Transverse colon (tissue), 4 donors: ENCODE measurements around the gene BOK. TPM values are rescaled to one million over a fixed set of nuclear protein-coding genes. Genes with fewer than 3 reads are reported as not detected.

ENCODE experiments used
- DNase-seq: peaks from one replicate; pipeline ENCODE4 v3.0.0-alpha.2; 2019
- H3K27ac ChIP-seq, 4 donors: fragments of 200-600 bp; sonication (generic); 2 replicates each; pipeline ENCODE4 v1.5.1; 2016 to 2018; ENCODE audit warnings: inconsistent platforms in 4 of 4
- H3K27me3 ChIP-seq: fragments of 200-600 bp; sonication (generic); 2 replicates; pipeline ENCODE4 v1.5.1; 2017; ENCODE audit warnings: inconsistent platforms
- H3K36me3 ChIP-seq, 4 donors: fragments of 200-600 bp; sonication (generic); 2 replicates each; pipeline ENCODE4 v1.5.1; 2017 to 2019; ENCODE audit warnings: inconsistent platforms in 4 of 4
- H3K4me1 ChIP-seq, 4 donors: fragments of 200-600 bp; sonication (generic); 2 replicates each; pipeline ENCODE4 v1.5.1; 2017 to 2020; ENCODE audit warnings: inconsistent platforms in 4 of 4
- H3K4me3 ChIP-seq, 4 donors: fragments of 200-600 bp; sonication (generic); 1 replicate in 1 of 4; 2 replicates in 3 of 4; pipeline versions ENCODE4 v1.5.1 to v1.6.1; 2017 to 2019; ENCODE audit warnings: inconsistent platforms in 4 of 4
- H3K9me3 ChIP-seq, 2 donors: fragments of 200-600 bp; sonication (generic); 2 replicates each; pipeline ENCODE4 v1.5.1; 2017 to 2019; ENCODE audit warnings: inconsistent platforms in 2 of 2
- EP300 ChIP-seq: sonication (generic); formaldehyde crosslinking; IDR thresholded peaks from one replicate; pipeline ENCODE4 v1.6.1; 2017; ENCODE audit warnings: antibody characterized with exemption, low read depth
- POLR2A ChIP-seq: fragments of 450-650 bp; IDR thresholded peaks from one replicate; pipeline ENCODE4 v1.6.1; 2016; ENCODE audit warnings: antibody characterized with exemption, mild to moderate bottlenecking, moderate library complexity
- POLR2AphosphoS5 ChIP-seq, 3 donors: sonication (generic); formaldehyde crosslinking; IDR thresholded peaks; one replicate each; pipeline ENCODE4 v1.6.1; 2016; ENCODE audit warnings: antibody characterized with exemption in 3 of 3
- WGBS, 2 donors: methylation state at CpG; one replicate each; pipeline ENCODE4 v1.1.5; 2018; ENCODE audit warnings: low coverage in 1 of 2; 5-methylcytosine and 5-hydroxymethylcytosine counted together
- in situ Hi-C, 4 donors: fragments of 200-750 bp; cut with MboI; loops; one replicate each; pipeline versions ENCODE4 v1.15.0 to v1.15.1; 2017; ENCODE audit warnings: low sequenced_read_pairs in 3 of 4, low pct_ligation_motif_present in 1 of 4, low pct_unique_long_range_greater_than_20kb in 1 of 4
- intact Hi-C: fragments of 100-400 bp; cut with DNase I; formaldehyde crosslinking; loops from one replicate; pipeline ENCODE4 v1.15.1; 2023; ENCODE audit warnings: low total_unique reads
- total RNA-seq, 4 donors: library from RNA; depleted of rRNA; stranded (reverse); fragments of >200 nt; gene quantifications; one replicate each; pipeline ENCODE4 v1.1.0, GENCODE V29; 2016
- TF ChIP-seq, protein P1 (sequence below), 5 experiments: fragments of 200-600 bp in 3 of 5; fragments of 450-650 bp in 2 of 5; sonication (generic) in 3 of 5; IDR thresholded peaks; 1 replicate in 2 of 5; 2 replicates in 3 of 5; pipeline ENCODE4 v1.5.1; 2016 to 2017; ENCODE audit warnings: antibody characterized with exemption in 5 of 5, inconsistent platforms in 3 of 5, mild to moderate bottlenecking in 2 of 5, moderate library complexity in 1 of 5

BOK gene
- total RNA-seq, 4 donors from 2014 or later, result 21.0 to 84.2 (median 24.4) TPM

DNA sequence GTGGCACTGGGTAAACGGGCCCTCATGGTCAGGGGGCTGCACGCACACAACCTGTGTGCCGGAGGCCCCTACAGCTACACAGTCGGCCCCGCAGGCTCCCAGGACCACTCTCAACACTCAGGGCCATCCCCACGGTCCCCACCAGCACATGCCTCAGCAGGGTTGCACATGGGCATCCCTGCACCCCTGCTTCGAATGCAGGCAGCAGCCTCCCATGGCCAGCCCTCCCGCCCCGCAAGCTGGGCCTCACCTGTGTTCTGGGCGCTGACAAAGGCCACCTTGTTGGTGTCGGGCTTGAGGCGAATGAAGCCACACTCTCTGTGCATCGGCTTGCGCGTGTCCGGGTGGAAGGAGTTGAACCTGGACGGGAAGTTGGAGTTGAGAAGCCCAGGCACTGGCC, 44.2 kb downstream of the BOK start:
- Histone ChIP-seq H3K4me1 (no peaks in the 10 kb centered on the region), H3K9me3 (no peaks in the 10 kb centered on the region), H3K27ac (no peak overlapping the region), H3K27me3 (no peaks in the 10 kb centered on the region), H3K4me3 (no peak overlapping the region), H3K36me3 (peaks cover 0 to 54% (median 9%) of the 10 kb centered on the region in 4 donors)
- in situ Hi-C loops (no loop called here), intact Hi-C loops (no loop called here)
- DNase-seq, result no peak
- WGBS, 2 donors, result 94% methylated on average over 17 of the region's 17 CpGs; no CpG with 5 or more reads in 1 of the 2 donors
- no peak for TF ChIP-seq POLR2A
- no peak for TF ChIP-seq EP300
- TF ChIP-seq, protein P1, sequence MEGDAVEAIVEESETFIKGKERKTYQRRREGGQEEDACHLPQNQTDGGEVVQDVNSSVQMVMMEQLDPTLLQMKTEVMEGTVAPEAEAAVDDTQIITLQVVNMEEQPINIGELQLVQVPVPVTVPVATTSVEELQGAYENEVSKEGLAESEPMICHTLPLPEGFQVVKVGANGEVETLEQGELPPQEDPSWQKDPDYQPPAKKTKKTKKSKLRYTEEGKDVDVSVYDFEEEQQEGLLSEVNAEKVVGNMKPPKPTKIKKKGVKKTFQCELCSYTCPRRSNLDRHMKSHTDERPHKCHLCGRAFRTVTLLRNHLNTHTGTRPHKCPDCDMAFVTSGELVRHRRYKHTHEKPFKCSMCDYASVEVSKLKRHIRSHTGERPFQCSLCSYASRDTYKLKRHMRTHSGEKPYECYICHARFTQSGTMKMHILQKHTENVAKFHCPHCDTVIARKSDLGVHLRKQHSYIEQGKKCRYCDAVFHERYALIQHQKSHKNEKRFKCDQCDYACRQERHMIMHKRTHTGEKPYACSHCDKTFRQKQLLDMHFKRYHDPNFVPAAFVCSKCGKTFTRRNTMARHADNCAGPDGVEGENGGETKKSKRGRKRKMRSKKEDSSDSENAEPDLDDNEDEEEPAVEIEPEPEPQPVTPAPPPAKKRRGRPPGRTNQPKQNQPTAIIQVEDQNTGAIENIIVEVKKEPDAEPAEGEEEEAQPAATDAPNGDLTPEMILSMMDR (IDR thresholded peaks at IDR 0.05), result no peak
- TF ChIP-seq POLR2AphosphoS5 (IDR thresholded peaks at IDR 0.05), result no peak

DNA sequence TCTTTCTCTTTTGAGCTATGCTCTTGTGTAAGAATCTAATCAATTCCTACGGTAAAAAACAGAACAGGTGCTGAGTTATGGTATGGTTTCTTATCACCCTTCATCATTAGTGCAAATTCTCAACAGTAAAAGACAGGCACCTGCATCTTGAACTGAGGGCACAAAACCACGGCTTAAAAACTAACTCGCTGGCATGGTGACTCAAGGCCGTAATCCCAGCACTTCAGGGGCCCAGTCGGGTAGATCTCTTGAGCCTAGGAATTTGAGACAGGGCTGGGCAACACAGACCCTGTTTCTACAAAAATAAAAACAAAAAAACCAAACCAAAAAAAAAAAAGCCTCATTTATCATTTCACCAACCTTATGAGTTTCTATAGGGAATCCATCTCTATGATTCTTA, 45.1 kb downstream of the BOK start:
- Histone ChIP-seq H3K4me1 (no peaks in the 10 kb centered on the region), H3K27ac (no peak overlapping the region), H3K9me3 (no peaks in the 10 kb centered on the region), H3K36me3 (peaks cover 0 to 49% (median 9%) of the 10 kb centered on the region in 4 donors), H3K27me3 (no peaks in the 10 kb centered on the region), H3K4me3 (no peak overlapping the region)
- intact Hi-C loops (no loop called here), in situ Hi-C loops (no loop called here)
- no peak for TF ChIP-seq EP300
- TF ChIP-seq, protein P1 (IDR thresholded peaks at IDR 0.05), result no peak
- no peak for TF ChIP-seq POLR2A
- TF ChIP-seq POLR2AphosphoS5 (IDR thresholded peaks at IDR 0.05), result no peak
- no peak for DNase-seq
- 78 to 98% methylated on average over 4 to 5 of the region's 5 CpGs for WGBS, 2 donors

DNA sequence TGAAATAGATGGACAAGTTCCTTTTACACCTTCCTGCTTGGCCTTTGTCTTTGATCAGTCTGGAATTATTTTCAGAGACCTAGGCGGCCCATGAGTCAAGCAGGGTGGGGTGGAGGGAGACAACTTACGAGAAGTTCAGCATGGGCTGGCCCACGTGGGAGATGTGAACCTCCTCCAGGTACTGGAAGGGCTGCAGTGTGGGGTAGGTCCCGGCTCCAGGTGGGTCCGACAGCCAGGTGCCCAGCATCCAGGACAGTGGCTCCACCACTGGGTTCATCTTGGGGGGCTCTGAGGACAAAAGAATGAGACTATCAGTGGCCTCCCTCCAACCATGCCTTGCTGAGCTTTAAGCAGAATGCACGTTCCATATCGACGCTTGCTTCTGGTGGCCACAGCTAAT, 47.6 kb downstream of the BOK start:
- no peak for DNase-seq
- H3K27ac ChIP-seq, result no peak overlapping the region
- 91% methylated on average over 8 of the region's 8 CpGs; no CpG with 5 or more reads in 1 of the 2 donors for WGBS, 2 donors
- in situ Hi-C loops, result no loop called here
- peaks cover 7 to 18% (median 13%) of the 10 kb centered on the region in 4 donors for H3K4me1 ChIP-seq
- H3K36me3 ChIP-seq, result peaks cover 0 to 29% (median 9%) of the 10 kb centered on the region in 4 donors
- H3K9me3 ChIP-seq, result no peaks in the 10 kb centered on the region
- TF ChIP-seq POLR2AphosphoS5 (IDR thresholded peaks at IDR 0.05), result no peak
- no peak for TF ChIP-seq POLR2A
- no peak for TF ChIP-seq EP300
- TF ChIP-seq, protein P1 (IDR thresholded peaks at IDR 0.05), result no peak
- H3K4me3 ChIP-seq, result no peak overlapping the region
- intact Hi-C loops, result loop anchor here (5.0 kb wide), 1 partner anchor 99 kb away; the partner anchor contains the start of gene STK25
- H3K27me3 ChIP-seq, result no peaks in the 10 kb centered on the region

DNA sequence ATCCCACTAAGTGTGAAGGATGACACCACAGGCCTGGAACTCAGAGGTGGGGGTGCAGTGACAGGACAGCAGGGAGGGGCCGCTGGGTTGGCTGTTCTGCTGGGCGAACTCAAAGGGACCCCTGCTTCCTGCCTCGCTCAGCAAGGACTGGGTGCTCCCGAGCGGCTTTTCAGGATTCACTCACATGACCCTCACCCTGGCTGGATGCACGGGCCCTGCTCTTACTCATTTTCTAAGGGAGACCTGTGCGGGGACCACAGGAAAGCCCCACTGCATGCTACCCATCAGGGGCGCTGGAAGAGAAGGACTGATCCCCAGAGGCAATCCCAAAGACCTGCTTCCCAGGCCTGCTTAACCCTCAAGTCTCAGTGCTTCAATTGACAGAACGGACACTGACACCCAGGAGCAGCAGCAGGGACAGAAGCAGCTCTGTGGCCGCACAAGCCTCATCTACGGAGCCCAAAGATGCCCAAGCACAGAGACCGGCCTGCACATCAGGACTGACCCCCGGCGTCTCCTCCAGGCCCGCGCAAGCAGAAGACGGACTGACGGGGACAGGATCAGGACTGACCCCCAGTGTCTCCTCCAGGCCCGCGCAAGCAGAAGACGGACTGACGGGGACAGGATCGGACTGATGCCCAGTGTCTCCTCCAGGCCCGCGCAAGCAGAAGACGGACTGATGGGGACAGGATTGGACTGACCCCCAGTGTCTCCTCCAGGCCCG, 48.8 kb downstream of the BOK start:
- no peaks in the 10 kb centered on the region for H3K27me3 ChIP-seq
- in situ Hi-C loops (no loop called here), intact Hi-C loops (loop anchor here (5.0 kb wide), 1 partner anchor 100 kb away; the partner anchor contains the start of gene STK25)
- WGBS, 2 donors, result 96 to 100% methylated on average over 10 to 27 of the region's 27 CpGs
- H3K9me3 ChIP-seq, result no peaks in the 10 kb centered on the region
- TF ChIP-seq, protein P1 (IDR thresholded peaks at IDR 0.05), result no peak
- TF ChIP-seq POLR2AphosphoS5 (IDR thresholded peaks at IDR 0.05) (no peak), EP300 (no peak), POLR2A (no peak)
- DNase-seq, result no peak
- H3K27ac ChIP-seq, result no peak overlapping the region
- H3K4me1 ChIP-seq, result peaks cover 7 to 29% (median 16%) of the 10 kb centered on the region in 4 donors
- H3K36me3 ChIP-seq, result peaks cover 0 to 21% (median 5%) of the 10 kb centered on the region in 4 donors
- H3K4me3 ChIP-seq, result no peak overlapping the region
